GM19240 (cell line): ENCODE data around the gene BBS1.
A peak's percentile ranks its signal among the peaks of the same experiment; 100 is the strongest.

Experiments used
- DNase-seq: peaks from one replicate; pipeline ENCODE4 v3.0.0; 2011; ENCODE audit warnings: low spot score; ENCODE audit not compliant: insufficient read length

BBS1 gene

DNA sequence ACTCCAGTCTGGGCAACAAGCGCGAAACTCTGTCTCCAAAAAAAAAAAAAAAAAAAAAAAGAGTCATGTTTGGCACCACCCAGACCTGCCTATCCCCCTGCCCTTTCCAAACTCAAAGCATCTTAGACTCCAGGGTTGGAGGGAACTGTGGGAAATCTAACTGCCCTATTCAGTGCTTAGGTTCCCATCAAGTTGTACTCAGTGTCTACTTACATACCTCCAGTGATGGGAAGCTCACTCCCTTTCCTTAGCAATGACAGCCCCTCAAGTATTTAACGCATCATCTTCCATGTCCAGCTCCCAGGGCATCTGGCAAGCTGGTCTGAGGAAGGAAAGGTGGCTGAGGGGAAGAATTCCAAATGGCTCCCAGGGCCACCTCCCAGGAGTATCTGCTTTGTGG lies 39.3 kb downstream of the BBS1 start:
- DNase-seq = no peak

DNA sequence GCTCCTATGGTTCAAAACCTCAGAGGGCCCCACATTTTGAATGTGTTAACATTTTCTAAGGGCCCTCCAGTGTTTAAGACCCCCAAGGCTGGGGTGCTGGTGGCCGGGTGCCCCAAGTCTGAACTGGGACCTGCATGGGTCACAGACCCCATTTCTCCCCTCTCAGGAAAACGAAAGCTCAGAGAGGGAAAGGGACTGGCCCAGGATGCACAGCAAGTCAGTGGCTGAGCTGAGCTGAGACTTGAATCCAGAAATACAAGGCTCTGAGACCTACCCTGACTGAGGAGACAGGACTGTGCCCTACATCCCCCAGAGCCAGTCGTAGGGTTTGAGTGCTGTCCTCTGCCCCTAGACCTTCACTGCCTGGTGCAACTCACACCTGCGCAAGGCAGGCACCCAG lies 40.5 kb downstream of the BBS1 start:
- DNase-seq = no peak

DNA sequence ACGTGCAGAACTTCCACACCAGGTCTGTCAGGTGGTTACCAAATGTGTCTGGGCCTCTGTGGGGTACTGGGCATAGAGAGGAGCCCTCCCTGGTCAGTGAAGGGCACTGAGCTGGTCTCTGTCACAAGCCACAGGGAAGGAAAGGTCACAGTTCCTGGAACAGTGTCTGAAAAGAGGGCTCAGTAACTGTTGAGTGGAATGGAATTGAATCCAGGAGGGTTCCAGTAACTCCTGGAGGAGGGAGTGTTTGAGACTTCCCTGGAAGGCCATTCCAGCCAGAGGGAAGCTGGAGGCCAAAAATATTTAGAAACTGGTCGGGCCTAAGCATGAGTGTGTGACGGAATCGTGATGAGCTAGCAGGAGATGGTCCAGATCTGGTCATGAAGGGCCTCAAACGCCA lies 44.2 kb downstream of the BBS1 start:
- DNase-seq = no peak

- no peak for DNase-seq
These were observed 45.0 kb downstream of the BBS1 start for GRCh38 chr11:66555416-66555815.

- no peak for DNase-seq
These were observed 45.7 kb downstream of the BBS1 start for GRCh38 chr11:66556086-66556485.

DNA sequence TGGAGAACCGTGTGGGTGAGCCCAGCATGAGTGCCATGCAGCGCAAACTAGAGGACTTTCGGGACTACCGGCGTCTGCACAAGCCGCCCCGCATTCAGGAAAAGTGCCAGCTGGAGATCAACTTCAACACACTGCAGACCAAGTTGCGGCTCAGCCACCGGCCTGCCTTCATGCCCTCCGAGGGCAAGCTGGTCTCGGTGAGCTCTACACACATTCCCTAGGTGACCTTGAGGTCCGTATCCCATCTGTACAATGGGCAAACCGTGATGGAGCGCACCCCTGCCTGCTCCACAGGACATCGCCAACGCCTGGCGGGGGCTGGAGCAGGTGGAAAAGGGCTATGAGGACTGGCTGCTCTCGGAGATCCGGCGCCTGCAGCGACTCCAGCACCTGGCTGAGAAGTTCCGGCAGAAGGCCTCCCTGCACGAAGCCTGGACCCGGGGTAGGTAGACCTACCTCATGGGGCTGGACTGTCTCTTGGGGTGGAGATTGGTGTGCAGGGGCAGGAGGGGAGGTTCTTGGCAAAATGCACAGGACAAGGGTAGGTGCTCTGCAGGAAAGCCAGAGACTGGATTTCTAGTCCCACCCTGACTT lies 47.4 kb downstream of the BBS1 start:
- DNase-seq = no peak

DNA sequence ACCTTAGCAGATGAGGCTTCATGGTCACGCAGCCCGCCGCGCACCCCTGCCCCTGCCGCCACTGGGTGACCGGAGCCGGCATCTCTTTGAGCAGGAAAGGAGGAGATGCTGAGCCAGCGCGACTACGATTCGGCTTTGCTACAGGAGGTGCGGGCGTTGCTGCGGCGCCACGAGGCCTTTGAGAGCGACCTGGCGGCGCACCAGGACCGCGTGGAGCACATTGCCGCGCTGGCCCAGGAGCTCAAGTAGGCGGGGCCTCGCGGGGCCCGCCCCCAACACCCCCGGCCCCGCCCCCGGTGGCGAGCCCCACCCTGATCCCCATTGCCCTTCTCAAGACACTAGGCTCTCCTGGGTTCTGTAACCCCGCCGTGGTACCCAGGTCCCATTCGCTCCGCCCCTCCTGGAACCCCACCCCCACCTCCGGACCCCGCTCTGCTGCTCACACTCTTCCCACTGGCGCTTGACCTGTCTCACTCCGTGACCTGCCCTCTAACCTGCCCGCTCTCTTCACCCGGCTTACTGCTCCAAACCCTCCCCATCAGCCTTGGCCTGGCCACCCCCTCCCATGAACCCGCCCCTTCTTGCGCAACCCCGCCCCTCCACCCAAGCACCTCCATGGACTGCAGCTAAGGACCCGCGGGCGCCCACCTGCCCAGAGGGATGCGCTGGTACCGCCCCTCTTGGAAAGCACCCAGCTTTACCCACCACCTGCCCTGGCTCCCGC lies 48.9 kb downstream of the BBS1 start:
- no peak for DNase-seq

DNA sequence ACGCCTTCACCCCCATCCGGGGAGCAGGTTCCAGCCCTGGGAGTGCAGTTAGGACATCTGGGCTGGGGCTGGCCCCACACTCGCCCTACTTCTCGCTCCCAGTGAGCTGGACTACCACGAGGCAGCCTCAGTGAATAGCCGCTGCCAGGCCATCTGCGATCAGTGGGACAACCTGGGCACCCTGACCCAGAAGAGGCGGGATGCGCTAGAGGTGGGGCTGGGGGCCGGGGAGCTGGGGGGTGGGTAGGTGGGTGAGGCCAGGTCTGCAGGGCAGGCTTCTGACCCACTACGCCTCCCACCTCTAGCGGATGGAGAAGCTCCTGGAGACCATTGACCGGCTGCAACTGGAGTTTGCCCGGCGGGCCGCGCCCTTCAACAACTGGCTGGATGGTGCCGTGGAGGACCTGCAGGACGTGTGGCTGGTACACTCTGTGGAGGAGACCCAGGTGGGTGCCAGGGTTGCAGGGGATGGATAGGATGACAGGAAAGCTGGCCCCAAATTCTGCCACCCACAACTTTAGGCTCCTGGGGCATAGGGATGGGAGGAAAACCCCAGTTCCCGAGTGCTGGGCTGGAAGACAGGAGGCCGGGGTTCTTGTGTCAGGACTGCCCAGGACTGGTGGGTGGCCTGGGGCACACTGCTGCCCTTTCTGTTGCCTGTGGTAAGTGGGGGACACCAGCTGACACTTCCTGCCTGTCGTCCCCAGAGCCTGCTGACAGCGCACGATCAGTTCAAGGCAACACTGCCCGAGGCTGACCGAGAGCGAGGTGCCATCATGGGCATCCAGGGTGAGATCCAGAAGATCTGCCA lies 49.6 kb downstream of the BBS1 start:
- no peak for DNase-seq

DNA sequence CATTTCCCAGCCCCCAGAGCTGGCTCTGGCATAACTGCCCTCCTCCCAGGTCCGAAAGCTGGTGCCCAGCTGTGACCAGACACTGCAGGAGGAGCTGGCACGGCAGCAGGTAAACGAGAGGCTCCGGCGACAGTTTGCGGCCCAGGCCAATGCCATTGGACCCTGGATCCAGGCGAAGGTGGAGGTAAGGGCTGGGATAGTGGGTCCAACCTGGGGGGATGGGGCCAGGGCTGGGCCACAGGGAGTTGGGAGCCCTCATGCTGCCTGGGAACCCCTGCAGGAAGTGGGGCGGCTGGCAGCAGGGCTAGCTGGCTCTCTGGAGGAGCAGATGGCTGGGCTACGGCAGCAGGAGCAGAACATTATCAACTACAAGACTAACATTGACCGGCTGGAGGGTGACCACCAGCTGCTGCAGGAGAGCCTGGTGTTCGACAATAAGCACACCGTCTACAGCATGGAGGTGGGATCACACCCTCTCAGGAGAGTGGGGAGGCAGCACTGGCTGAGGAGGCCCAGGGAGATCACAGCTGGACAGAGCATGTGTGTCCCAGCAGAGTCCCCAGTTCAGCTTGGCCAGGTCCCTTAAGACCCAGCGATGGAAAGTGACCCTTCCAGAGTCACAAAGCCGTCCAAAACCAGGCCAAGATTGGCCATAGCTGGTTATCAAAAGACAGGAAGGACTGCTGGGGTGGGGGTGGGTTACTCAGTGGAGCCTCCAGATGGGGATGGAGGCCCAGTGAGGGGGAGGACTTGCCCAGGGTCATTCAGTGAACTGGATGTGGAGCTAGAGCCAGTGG lies 50.9 kb downstream of the BBS1 start:
- no peak for DNase-seq

- no peak for DNase-seq
These were observed 51.5 kb downstream of the BBS1 start for GRCh38 chr11:66561975-66562248.

GRCh38 chr11:66562275-66562674 lies 51.8 kb downstream of the BBS1 start:
- DNase-seq = no peak

GRCh38 chr11:66562907-66563583 lies 52.6 kb downstream of the BBS1 start:
- no peak for DNase-seq

GRCh38 chr11:66563832-66564231 lies 53.4 kb downstream of the BBS1 start:
- no peak for DNase-seq

DNA sequence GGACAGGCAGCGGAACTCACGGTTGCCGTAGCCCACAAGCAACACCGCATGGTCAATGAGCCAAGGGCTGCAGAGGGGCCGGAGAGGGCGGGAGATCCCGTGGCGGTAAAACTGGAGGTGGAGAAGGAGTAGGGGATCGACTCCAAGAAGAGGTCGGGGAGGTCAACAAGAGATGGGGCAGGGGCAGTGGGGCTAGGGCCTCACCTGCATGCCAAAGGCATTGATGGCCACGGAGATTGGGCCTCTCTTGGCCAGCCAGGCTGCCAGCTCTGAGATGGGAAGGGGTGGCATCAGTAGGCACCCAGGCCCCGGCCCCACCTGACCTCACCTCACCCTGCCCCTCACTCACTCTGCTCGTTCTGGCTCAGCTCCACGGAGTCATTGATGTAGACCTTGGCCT lies 54.1 kb downstream of the BBS1 start:
- no peak for DNase-seq

DNA sequence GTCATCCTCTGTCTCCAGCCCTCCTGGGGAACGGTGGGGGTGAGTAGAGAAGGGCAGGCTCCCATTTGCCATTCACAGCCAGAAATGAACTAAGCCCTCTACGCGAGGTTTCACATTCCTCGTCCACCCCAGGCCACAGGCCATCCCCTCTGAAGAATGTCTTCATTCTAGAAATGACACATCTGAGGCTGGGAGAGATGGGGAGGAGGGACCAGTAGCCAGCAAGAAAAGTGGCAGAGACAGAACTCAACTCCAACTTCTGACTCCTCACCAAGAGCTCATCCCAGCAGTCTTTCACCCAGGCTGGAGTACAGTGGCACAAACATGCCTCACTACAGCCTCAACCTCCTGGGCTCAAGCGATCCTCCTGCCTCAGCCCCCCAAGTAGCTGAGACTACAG lies 54.5 kb downstream of the BBS1 start:
- DNase-seq = no peak

GRCh38 chr11:66566221-66566620 lies 55.8 kb downstream of the BBS1 start:
- DNase-seq = no peak

DNA sequence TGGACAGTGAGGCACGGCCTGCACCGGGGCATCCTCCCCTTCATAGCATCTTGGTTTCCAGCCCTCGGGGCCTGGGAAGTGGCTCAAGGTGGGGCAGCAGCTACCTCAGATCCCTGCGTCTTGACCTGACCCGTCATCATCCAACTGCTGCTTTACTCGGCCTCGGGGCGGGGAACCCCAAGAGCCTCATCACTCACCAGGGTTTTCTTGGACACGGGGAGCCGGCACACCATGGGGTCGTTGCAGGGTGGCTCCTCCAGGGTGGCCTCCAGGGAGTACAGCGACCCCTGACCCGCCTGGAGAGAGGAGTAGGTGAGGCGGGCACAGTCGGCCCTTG lies 57.3 kb downstream of the BBS1 start:
- DNase-seq = no peak

GRCh38 chr11:66568124-66568916 lies 57.9 kb downstream of the BBS1 start, which contains the start of gene CTSF:
CTSF (minus strand) TSS chr11:66568606; CDS start chr11:66568486, 120 bp downstream.
- DNase-seq = peak; percentile 81

DNA sequence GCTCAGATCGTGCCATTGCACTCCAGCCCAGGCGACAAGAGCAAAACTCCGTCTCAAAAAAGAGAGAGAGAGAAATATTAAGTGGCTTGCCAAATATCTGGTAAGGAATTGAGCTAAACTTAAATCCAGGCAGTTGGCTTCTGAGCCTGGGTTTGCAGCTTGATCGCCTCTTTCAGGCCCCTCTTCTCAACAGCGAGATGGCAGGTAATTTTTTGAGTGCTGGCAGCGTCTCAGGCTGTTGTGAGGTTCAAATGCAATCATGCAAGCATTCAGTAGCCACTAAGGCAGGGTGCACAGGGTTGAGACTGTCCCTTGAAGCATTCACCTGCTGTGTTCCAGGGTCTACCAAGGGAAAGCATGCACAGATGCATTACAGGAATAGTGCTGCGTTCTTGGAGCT lies 58.6 kb downstream of the BBS1 start:
- no peak for DNase-seq

- DNase-seq = no peak
These were observed 59.8 kb downstream of the BBS1 start for GRCh38 chr11:66570079-66570849.
